Ascending aorta (tissue), 2 donors: ENCODE data around the gene INPP4A. TPM values are rescaled to one million over a fixed set of nuclear protein-coding genes. Genes with fewer than 3 reads are reported as not detected.
A peak's percentile ranks its signal among the peaks of the same experiment; 100 is the strongest.

Source experiments
- DNase-seq, 2 donors: peaks; one replicate each; pipeline ENCODE4 v3.0.0-alpha.2; 2019; ENCODE audit warnings: low spot score in 2 of 2
- H3K27ac ChIP-seq, 2 donors: fragments of 200-600 bp; sonication (generic); one replicate each; pipeline ENCODE4 v1.5.1; 2016 to 2017; ENCODE audit warnings: mild to moderate bottlenecking in 1 of 2
- H3K27me3 ChIP-seq: fragments of 200-600 bp; sonication (generic); one replicate; pipeline ENCODE4 v1.5.1; 2017
- H3K36me3 ChIP-seq, 2 donors: fragments of 200-600 bp; sonication (generic); one replicate each; pipeline ENCODE4 v1.5.1; 2016
- H3K4me1 ChIP-seq, 2 donors: fragments of 200-600 bp; sonication (generic); one replicate each; pipeline ENCODE4 v1.5.1; 2016 to 2017; ENCODE audit warnings: mild to moderate bottlenecking in 1 of 2
- H3K4me3 ChIP-seq, 2 donors: fragments of 200-600 bp; sonication (generic); one replicate each; pipeline ENCODE4 v1.5.1; 2016 to 2017; ENCODE audit warnings: mild to moderate bottlenecking in 1 of 2
- H3K9me3 ChIP-seq, 2 donors: fragments of 200-600 bp; sonication (generic); one replicate each; pipeline ENCODE4 v1.5.1; 2016
- CTCF ChIP-seq, 3 experiments: fragments of 200-600 bp in 2 of 3; fragments of 450-650 bp in 1 of 3; sonication (generic) in 2 of 3; IDR thresholded peaks; one replicate each; pipeline ENCODE4 v1.5.1; 2016 to 2019; ENCODE audit warnings: antibody characterized with exemption in 3 of 3, mild to moderate bottlenecking in 1 of 3, moderate library complexity in 1 of 3
- intact Hi-C: fragments of 100-400 bp; cut with DNase I; formaldehyde crosslinking; loops from one replicate; pipeline ENCODE4 v1.15.1; 2023
- total RNA-seq: library from RNA; depleted of rRNA; stranded (reverse); fragments of >200 nt; gene quantifications from one replicate; pipeline ENCODE4 v1.1.0, GENCODE V29; 2016

INPP4A gene
- total RNA-seq, 1 donor from 2014 or later, result 52.8 TPM

- no peak overlapping the region for H3K4me3 ChIP-seq
- DNase-seq, result no peak
Observed at GRCh38 chr2:98556344-98557033, 111.8 kb downstream of the INPP4A start.

GRCh38 chr2:98558852-98559530 lies 114.3 kb downstream of the INPP4A start:
- intact Hi-C loops, result no loop called here
- Histone ChIP-seq H3K9me3 (no peaks in the 10 kb centered on the region), H3K27ac (peak overlapping the region in 1 of 2 donors; percentile 48), H3K36me3 (peaks cover 21 to 38% of the 10 kb centered on the region in 2 donors), H3K4me3 (no peak overlapping the region), H3K27me3 (no peaks in the 10 kb centered on the region), H3K4me1 (peaks cover 0 to 16% of the 10 kb centered on the region in 2 donors)
- DNase-seq, result no peak
- no peak for TF ChIP-seq CTCF (IDR thresholded peaks at IDR 0.05)

More at GRCh38 chr2:98556344-98557033, 111.8 kb downstream of the INPP4A start:
- H3K36me3 ChIP-seq, result peaks cover 28 to 49% of the 10 kb centered on the region in 2 donors
- H3K27ac ChIP-seq, result no peak overlapping the region
- intact Hi-C loops, result no loop called here
- H3K27me3 ChIP-seq, result no peaks in the 10 kb centered on the region
- TF ChIP-seq CTCF (IDR thresholded peaks at IDR 0.05), result no peak
- no peaks in the 10 kb centered on the region for H3K9me3 ChIP-seq
- H3K4me1 ChIP-seq, result peaks cover 0 to 7% of the 10 kb centered on the region in 2 donors

- TF ChIP-seq CTCF (IDR thresholded peaks at IDR 0.05), result no peak
- Histone ChIP-seq H3K9me3 (no peaks in the 10 kb centered on the region), H3K36me3 (peaks cover 22 to 38% of the 10 kb centered on the region in 2 donors), H3K27me3 (no peaks in the 10 kb centered on the region), H3K4me1 (peaks cover 0 to 16% of the 10 kb centered on the region in 2 donors), H3K4me3 (no peak overlapping the region), H3K27ac (peak overlapping the region in 1 of 2 donors; percentile 48)
- no peak for DNase-seq
- intact Hi-C loops, result no loop called here
Observed at GRCh38 chr2:98559581-98559980, 114.9 kb downstream of the INPP4A start.

GRCh38 chr2:98560256-98560771 lies 115.7 kb downstream of the INPP4A start:
- no peaks in the 10 kb centered on the region for H3K27me3 ChIP-seq
- DNase-seq, result no peak
- H3K36me3 ChIP-seq, result peaks cover 22 to 39% of the 10 kb centered on the region in 2 donors
- TF ChIP-seq CTCF (IDR thresholded peaks at IDR 0.05), result no peak
- no peak overlapping the region for H3K4me3 ChIP-seq
- intact Hi-C loops, result no loop called here
- peak overlapping the region; percentile 89 to 90 for H3K27ac ChIP-seq
- H3K9me3 ChIP-seq, result no peaks in the 10 kb centered on the region
- H3K4me1 ChIP-seq, result peaks cover 0 to 16% of the 10 kb centered on the region in 2 donors

- H3K27me3 ChIP-seq, result no peaks in the 10 kb centered on the region
- peaks cover 27 to 39% of the 10 kb centered on the region in 2 donors for H3K36me3 ChIP-seq
- intact Hi-C loops, result no loop called here
- no peaks in the 10 kb centered on the region for H3K9me3 ChIP-seq
- TF ChIP-seq CTCF (IDR thresholded peaks at IDR 0.05), result no peak
- peak overlapping the region; percentile 89 to 90 for H3K27ac ChIP-seq
- no peak for DNase-seq
- peaks cover 0 to 16% of the 10 kb centered on the region in 2 donors for H3K4me1 ChIP-seq
- H3K4me3 ChIP-seq, result no peak overlapping the region
Observed at GRCh38 chr2:98561018-98561417, 116.4 kb downstream of the INPP4A start.
